NCI-H2227 (cell line): ENCODE data around the gene MKLN1.
"Not testable (repeated sequence)": the region's sequence is repeated elsewhere in the genome, so short reads cannot be mapped to it uniquely, and the experiment has no call there.

ENCODE experiments used
- DNase-seq: peaks from one replicate; lab custom pipeline; 2025; ENCODE audit not compliant: unreplicated experiment; lab: John Stamatoyannopoulos, UW

MKLN1 gene

GRCh38 chr7:131327626-131328376 is at the start of gene MKLN1:
Gene MKLN1, plus strand, starts transcription at chr7:131327876. Its CDS starts 24 bp downstream, at chr7:131327900.
- DNase-seq: peak; percentile 94

DNA sequence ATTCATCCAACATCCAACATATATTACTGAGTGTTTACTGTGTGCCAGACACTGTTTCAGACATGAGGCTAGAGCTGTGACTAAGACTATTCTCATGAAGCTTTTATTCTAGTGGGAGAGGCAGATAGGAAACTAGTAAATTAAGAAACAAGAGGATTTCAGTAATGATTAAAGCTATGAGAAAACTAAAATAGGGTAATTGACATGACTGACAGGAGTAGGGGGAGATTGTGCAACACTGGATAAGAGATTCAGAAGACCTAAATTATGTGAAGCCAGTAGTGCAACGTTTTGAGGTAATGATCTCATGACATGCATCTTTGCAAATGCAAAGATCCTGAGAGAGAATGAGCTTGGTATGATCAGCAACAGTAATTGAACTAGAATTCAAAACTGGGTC is 48.6 kb upstream of the MKLN1 start:
- DNase-seq: no peak

DNA sequence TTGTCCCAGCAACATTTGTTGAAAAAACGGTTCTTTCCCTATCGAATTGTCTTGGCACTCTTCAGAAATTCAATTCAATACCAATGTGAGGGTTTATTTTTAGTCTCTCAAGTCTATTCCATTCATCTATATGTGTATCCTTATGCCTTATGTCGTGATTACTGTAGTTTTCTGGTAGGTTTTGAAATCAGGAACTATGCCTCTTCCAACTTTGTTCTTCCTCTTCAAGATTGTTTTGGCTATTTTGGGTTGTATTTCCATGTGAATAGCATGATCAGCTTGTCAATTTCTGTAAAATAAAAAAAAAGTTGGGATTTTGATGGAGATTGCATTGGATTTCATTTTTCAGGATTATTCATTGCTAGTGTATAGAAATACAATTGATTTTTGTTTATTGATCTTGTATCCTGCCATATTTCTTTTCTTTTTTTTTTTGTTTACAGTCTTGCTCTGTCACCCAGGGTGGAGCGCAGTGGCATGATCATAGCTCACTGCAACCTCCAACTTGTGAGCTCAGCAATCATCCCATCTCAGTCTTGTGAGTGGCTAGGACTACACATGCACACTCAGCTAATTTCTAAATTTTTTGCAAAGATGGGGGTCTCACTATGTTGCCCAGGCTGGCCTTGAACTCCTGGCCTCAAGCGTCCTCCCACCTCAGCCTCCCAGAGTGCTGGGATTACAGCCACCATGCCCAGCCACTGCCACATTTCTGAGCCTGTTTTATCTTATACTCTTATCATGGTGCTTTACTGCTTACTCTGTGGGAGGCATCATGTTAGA is 46.2 kb upstream of the MKLN1 start:
- no peak for DNase-seq

GRCh38 chr7:131284702-131285419 is 42.8 kb upstream of the MKLN1 start:
- no peak for DNase-seq

GRCh38 chr7:131285556-131285955 is 42.1 kb upstream of the MKLN1 start:
- DNase-seq: no peak

GRCh38 chr7:131288450-131288849 is 39.2 kb upstream of the MKLN1 start:
- no peak for DNase-seq

DNA sequence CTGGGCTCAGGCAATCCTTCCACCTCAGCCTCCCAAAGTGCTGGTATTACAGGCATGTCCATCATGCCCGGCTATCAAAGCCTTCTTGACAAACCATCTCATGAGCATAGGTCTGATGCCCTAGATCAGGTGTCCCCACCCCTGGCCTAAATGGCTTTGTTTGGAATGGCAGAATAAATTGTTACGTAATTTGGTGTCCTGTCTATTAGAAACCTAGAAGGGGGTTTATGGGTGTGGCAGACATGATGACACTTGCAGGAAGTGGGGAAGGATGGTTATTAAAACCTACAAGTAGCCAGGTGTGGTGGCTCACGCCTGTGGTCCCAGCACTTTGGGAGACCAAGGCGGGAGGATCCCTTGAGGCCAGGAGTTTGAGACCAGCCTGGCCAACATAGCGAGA is 38.6 kb upstream of the MKLN1 start:
- no peak for DNase-seq

GRCh38 chr7:131292141-131292905 is 35.4 kb upstream of the MKLN1 start:
- no peak for DNase-seq

- DNase-seq: no peak
Measured at GRCh38 chr7:131293018-131293417, 34.7 kb upstream of the MKLN1 start.

GRCh38 chr7:131294553-131294952 is 33.1 kb upstream of the MKLN1 start:
- no peak for DNase-seq

DNA sequence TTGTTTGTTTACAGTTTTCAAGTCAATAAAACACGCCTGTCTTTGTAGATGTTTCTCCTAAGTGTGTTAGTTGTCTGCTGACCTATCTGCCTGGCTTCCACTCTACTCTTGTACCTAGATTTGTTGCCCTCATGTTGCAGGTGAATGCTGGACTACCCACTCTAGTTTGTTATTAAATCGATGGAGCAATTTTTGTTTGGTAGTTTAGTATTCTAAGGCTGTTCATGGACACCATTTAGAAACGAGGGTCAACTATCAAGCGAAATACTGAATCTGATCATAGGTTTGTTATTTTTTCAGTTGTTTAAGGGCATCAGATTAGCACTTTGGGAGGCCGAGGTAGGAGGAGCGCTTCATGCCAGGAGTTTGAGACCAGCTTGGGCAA is 29.1 kb upstream of the MKLN1 start:
- DNase-seq: no peak

GRCh38 chr7:131299074-131299473 is 28.6 kb upstream of the MKLN1 start:
- no peak for DNase-seq

DNA sequence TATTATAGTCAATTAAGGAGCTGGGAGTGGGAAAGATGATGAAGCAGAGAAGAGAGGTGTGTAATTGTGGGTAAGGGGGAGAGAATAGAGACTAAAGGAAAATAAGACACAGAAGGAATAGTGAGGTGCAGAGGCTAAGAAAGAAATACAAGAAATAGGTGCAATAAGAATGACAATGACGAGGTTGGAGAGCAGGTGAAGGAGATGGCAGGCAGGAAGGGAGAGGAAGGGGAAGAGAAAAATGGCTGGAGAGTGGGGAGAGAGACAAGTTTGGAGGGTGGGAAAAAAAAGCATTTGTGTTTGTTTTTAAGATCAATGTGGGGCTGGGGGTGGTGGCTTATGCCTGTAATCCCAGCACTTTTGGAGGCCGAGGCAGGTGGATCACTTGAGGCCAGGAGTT is 27.6 kb upstream of the MKLN1 start:
- no peak for DNase-seq

DNA sequence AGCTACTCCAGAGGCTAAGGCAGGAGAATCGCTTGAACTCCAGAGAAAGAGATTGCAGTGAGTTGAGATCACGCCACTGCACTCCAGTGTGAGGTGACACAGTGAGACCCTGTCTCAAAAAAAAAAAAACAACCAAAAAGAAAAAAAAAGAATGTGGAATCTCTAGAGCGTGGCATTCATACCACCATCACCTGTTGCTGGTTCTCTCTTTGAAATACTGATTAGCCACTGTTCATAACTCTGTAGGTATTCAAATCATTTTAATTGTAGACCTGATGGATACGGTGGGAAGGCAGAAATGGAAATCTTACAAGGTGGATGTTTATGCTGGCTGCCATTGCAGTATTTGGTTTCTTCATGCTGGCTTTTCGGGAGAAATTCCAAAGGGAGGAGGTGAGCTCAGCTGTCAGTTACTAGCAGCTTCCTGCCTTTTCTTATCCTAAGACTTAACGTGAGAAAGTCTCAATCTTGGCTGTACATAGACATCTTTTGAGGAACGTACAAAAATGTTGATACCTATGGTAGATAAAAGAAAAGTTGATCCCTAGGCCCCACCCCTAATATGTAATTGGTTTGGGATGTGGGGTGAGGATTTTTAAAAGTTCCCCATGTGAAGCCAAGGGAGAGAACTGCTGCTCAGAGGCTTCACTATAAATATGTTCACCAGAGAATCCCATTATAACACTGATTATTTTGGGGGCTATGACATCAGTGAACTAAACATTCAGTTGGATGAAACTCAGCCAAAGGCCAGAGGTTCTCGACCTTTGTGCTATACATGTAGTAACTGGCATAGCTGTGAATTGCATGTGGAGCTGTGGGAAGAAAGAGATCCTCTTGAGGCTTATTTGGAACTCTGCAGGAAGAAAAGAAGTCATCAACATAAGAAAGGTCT is 26.9 kb upstream of the MKLN1 start:
- no peak for DNase-seq

GRCh38 chr7:131302446-131302845 is 25.2 kb upstream of the MKLN1 start:
- DNase-seq: peak; percentile 42

- peak; percentile 60 for DNase-seq
Measured at GRCh38 chr7:131302876-131303707, 24.6 kb upstream of the MKLN1 start.

DNA sequence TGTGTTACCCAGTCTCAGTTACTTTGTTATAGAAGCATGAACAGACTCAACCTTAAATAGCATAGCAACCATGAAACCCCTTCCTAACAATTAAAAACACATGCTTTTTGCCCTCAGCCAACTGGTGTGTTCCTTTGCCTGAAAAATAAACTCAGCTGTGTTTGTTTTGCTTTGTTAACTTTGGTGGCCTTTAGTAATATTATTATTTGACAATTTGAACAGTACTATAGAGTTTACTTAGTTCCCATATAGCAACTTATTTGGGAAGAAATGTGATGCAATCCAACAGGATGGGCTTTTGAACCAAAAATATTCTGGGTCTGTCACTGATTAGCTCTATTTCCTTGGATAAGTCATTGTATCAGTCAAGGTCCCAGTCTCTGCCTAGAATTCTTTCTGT is 22.5 kb upstream of the MKLN1 start:
- no peak for DNase-seq

DNA sequence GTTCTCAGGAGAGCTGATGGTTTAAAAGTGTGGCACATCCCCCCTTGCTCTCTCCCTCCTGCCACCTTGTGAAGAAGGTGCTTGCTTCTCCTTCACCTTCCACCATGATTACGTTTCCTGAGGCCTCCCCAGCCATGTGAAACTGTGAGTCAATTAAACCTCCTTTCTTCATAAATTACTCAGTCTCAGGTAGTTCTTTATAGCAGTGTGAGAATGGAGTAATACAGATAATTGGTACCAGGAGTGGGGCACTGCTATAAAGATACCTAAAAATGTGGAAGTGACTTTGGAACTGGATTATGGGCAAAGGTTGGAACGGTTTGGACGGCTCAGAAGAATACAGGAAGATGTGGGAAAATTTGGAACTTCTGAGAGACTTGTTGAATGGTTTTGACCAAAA is 21.6 kb upstream of the MKLN1 start:
- DNase-seq: not testable (repeated sequence)

- DNase-seq: no peak
Measured at GRCh38 chr7:131306777-131307176, 20.9 kb upstream of the MKLN1 start.
